K562 (cell line): ENCODE measurements around the gene BCR. TPM values are rescaled to one million over a fixed set of nuclear protein-coding genes. Genes with fewer than 3 reads are reported as not detected.

ENCODE experiments used
- ATAC-seq: fragments of 200-7000 bp; cut with Tn5 transposase; 3 replicates; pipeline ENCODE4 v1.9.1; 2020; ENCODE audit warnings: moderate library complexity
- BruUV-seq: library from RNA; stranded (reverse); fragments of 400-500 nt; replicated peaks from 2 replicates; lab custom pipeline; 2021; lab: Mats Ljungman, UMichigan
- CTCF ChIA-PET: fragments of 300-600 bp; formaldehyde crosslinking; extraction: SDS; loops from one replicate; lab custom pipeline; 2021; ENCODE audit warnings: low intra/inter-chr PET ratio; lab: Yijun Ruan, JAX
- POLR2A ChIA-PET: fragments of 300-600, 350-650 bp; sonication (Branson Sonifier 250); formaldehyde crosslinking; extraction: SDS; loops from one replicate; lab custom pipeline; 2021; ENCODE audit warnings: antibody characterized with exemption, inconsistent platforms; lab: Yijun Ruan, JAX
- DNase-seq, 4 experiments: peaks; one replicate each; pipeline versions ENCODE4 v3.0.0 to v3.0.0-alpha.2; 2011 to 2018; ENCODE audit warnings: low spot score in 3 of 4, mixed read lengths in 3 of 4; ENCODE audit errors: extremely low read depth in 1 of 4
- FAIRE-seq: peaks from 2 replicates; lab custom pipeline; 2011; peaks lifted over from hg19 to GRCh38; lab: Jason Lieb, UNC
- H2AFZ ChIP-seq: 2 replicates; pipeline ENCODE4 v1.6.0; 2011; ENCODE audit warnings: low read depth, low read length, control low read depth, inconsistent platforms
- H3K27ac ChIP-seq: fragments of 200-600 bp; 3 replicates; pipeline ENCODE4 v1.8.0; 2011; ENCODE audit warnings: low read depth, mild to moderate bottlenecking, control low read depth, inconsistent platforms, low read length, moderate library complexity, mixed read lengths; ENCODE audit errors: extremely low read depth
- H3K27me3 ChIP-seq, 2 experiments: fragments of 300-600 bp in 1 of 2; 2 replicates in 1 of 2; 3 replicates in 1 of 2; pipeline versions ENCODE4 v1.6.0 to v1.8.0; 2011; ENCODE audit warnings: inconsistent platforms in 2 of 2, low read length in 2 of 2, mild to moderate bottlenecking in 1 of 2, mixed read lengths in 1 of 2, moderate library complexity in 1 of 2; ENCODE audit not compliant: control insufficient read depth in 2 of 2, insufficient read depth in 2 of 2
- H3K36me3 ChIP-seq: fragments of 300-600 bp; 3 replicates; pipeline ENCODE4 v1.8.0; 2011; ENCODE audit warnings: mild to moderate bottlenecking, low read length, inconsistent platforms; ENCODE audit not compliant: control insufficient read depth, insufficient read depth
- H3K4me1 ChIP-seq, 2 experiments: fragments of 200-600 bp in 1 of 2; replicated peaks in 1 of 2; 2 replicates in 1 of 2; 3 replicates in 1 of 2; pipeline versions ENCODE4 v1.5.1 to v1.8.0; 2011; ENCODE audit warnings: inconsistent platforms in 2 of 2, low read length in 2 of 2, mild to moderate bottlenecking in 1 of 2, mixed read lengths in 1 of 2, moderate library complexity in 1 of 2; ENCODE audit not compliant: control insufficient read depth in 2 of 2, insufficient read depth in 2 of 2
- H3K4me2 ChIP-seq: 2 replicates; pipeline ENCODE4 v1.6.1; 2011; ENCODE audit warnings: low read length, control low read depth, inconsistent platforms, mixed read lengths; ENCODE audit not compliant: insufficient read depth
- H3K4me3 ChIP-seq: fragments of 200-600 bp; sonication (generic), shearing (Covaris generic); 2 replicates; pipeline ENCODE4 v1.5.1; 2016; ENCODE audit warnings: control low read depth, inconsistent platforms
- H3K79me2 ChIP-seq: fragments of 200-600 bp; 3 replicates; pipeline ENCODE4 v1.8.0; 2011; ENCODE audit warnings: low read length, inconsistent platforms; ENCODE audit not compliant: control insufficient read depth, insufficient read depth
- H3K9ac ChIP-seq, 2 experiments: 2 replicates each; pipeline versions ENCODE4 v1.6.0 to v1.6.1; 2011; ENCODE audit warnings: low read depth in 2 of 2, low read length in 2 of 2, control low read depth in 1 of 2, inconsistent platforms in 1 of 2, mild to moderate bottlenecking in 1 of 2, mixed read lengths in 1 of 2; ENCODE audit not compliant: insufficient read depth in 1 of 2
- H3K9me1 ChIP-seq: one replicate; pipeline ENCODE4 v1.6.0; 2011; ENCODE audit warnings: inconsistent platforms, mild to moderate bottlenecking, low read length, moderate library complexity; ENCODE audit not compliant: control insufficient read depth, insufficient read depth
- H3K9me3 ChIP-seq: replicated peaks from 2 replicates; pipeline ENCODE4 v1.5.1; 2011; ENCODE audit warnings: low read depth, low read length, inconsistent platforms; ENCODE audit not compliant: control insufficient read depth, insufficient read depth
- H4K20me1 ChIP-seq: replicated peaks from 2 replicates; pipeline ENCODE4 v1.6.1; 2011; ENCODE audit warnings: low read length, inconsistent platforms, mixed read lengths; ENCODE audit not compliant: control insufficient read depth, insufficient read depth
- PTTG1 ChIP-seq: fragments of 450-650 bp; IDR thresholded peaks from 2 replicates; pipeline ENCODE4 v1.6.1; 2016; ENCODE audit warnings: low read depth, mild to moderate bottlenecking, missing genetic modification characterization, missing compliant biosample characterization
- SMARCA4 ChIP-seq: fragments of 450-650 bp; IDR thresholded peaks from 2 replicates; pipeline ENCODE4 v1.6.1; 2016
- SRSF9 ChIP-seq: fragments of 200-400 bp; formaldehyde crosslinking; IDR thresholded peaks from 2 replicates; pipeline ENCODE4 v1.6.1; 2017; ENCODE audit warnings: low read depth, low read length, borderline replicate concordance
- WGBS: fragments of 100-300 bp; shearing (Covaris generic); methylation state at CpG from one replicate; pipeline ENCODE4 v1.1.6; 2016; ENCODE audit warnings: low coverage, mixed read lengths; ENCODE audit not compliant: insufficient coverage; ENCODE audit errors: missing lambda C conversion rate; 5-methylcytosine and 5-hydroxymethylcytosine counted together
- in situ Hi-C: fragments of 300-500 bp; cut with MboI; formaldehyde crosslinking; loops from 4 replicates; pipeline ENCODE4 v1.15.0; 2018; ENCODE audit warnings: inconsistent platforms, mixed read lengths
- intact Hi-C: fragments of 100-400 bp; cut with micrococcal nuclease; formaldehyde crosslinking; loops from 2 replicates; pipeline ENCODE4 v1.14.2; 2022
- polyA plus RNA-seq, 8 experiments: library from polyadenylated mRNA; depleted of rRNA in 4 of 8; stranded (reverse) in 5 of 8; unstranded in 3 of 8; fragments of >200 nt; fragmentation: Nextera tagmentation in 2 of 8; fragmentation: Illumina TruSeq in 1 of 8; extraction: Ambion mirVana in 2 of 8; extraction: Trizol in 1 of 8; gene quantifications; 2 replicates each; pipeline versions ENCODE4 v1.2.1 to v1.2.3, GENCODE V29; 2011 to 2014; ENCODE audit warnings: inconsistent platforms in 1 of 8, missing spikeins in 1 of 8
- total RNA-seq, 7 experiments: library from RNA; depleted of rRNA in 6 of 7; stranded (reverse); fragments of >200 nt in 6 of 7; fragmentation: Illumina TruSeq in 2 of 7; extraction: Trizol in 2 of 7; gene quantifications; 2 replicates each; pipeline versions ENCODE4 v1.2.1 to v1.2.3, GENCODE V29; 2011 to 2021; ENCODE audit warnings: low replicate concordance in 1 of 7
- TF ChIP-seq, protein P1 (sequence below): sonication (generic); formaldehyde crosslinking; IDR thresholded peaks from 2 replicates; pipeline ENCODE4 v1.8.1; 2023; ENCODE audit warnings: mild to moderate bottlenecking, missing genetic modification reagents
- TF ChIP-seq, protein P2 (sequence below): sonication (generic); formaldehyde crosslinking; IDR thresholded peaks from 2 replicates; pipeline ENCODE4 v1.8.1; 2023; ENCODE audit warnings: mild to moderate bottlenecking, missing genetic modification reagents

The BCR gene
- total and polyA plus RNA-seq, 9 of the 15 experiments (the other 6 are each of a cell fraction or from before 2014, with no cell fraction given), result 0.41 to 150 (median 45.6) TPM

DNA sequence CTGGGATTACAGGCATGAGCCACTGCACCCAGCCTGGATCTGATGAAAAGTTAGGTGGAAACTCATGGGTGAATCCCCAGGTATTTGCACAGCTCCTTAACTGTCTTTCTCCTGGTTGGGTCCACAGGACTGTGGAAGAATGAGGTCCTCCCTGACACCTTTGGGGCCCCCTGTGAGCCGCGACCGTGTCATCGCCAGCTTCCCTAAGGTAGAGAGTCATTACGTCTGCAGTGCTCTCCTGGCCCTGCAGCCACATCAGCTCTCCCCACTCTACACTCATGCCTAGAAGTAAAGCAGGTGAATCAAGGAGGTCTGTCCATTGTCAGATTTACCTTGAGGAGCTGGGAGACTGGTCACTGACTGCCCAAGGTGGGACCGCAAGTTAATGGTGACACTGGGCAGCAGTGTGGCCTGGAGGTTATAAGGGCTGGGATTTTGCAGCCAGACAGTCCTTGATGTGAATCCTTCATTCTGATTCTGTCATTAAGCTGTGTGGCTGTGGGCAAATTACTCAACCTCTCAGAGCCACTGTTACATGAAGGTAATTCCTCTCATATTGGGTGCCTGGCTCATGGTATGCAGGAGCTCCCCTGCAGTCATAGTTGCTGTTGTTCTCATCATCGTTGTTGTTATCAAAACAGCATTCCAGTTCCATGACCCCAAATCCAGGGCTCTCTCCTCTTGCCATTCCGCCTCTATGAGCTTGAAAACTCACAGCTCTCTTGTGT, 33.7 kb upstream of the BCR start:
- TF ChIP-seq SMARCA4 (no peak), SRSF9 (no peak), PTTG1 (no peak)
- TF ChIP-seq, protein P1, sequence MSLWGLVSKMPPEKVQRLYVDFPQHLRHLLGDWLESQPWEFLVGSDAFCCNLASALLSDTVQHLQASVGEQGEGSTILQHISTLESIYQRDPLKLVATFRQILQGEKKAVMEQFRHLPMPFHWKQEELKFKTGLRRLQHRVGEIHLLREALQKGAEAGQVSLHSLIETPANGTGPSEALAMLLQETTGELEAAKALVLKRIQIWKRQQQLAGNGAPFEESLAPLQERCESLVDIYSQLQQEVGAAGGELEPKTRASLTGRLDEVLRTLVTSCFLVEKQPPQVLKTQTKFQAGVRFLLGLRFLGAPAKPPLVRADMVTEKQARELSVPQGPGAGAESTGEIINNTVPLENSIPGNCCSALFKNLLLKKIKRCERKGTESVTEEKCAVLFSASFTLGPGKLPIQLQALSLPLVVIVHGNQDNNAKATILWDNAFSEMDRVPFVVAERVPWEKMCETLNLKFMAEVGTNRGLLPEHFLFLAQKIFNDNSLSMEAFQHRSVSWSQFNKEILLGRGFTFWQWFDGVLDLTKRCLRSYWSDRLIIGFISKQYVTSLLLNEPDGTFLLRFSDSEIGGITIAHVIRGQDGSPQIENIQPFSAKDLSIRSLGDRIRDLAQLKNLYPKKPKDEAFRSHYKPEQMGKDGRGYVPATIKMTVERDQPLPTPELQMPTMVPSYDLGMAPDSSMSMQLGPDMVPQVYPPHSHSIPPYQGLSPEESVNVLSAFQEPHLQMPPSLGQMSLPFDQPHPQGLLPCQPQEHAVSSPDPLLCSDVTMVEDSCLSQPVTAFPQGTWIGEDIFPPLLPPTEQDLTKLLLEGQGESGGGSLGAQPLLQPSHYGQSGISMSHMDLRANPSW (CRISPR knock-in tag), result peak; percentile 82
- TF ChIP-seq, protein P2, sequence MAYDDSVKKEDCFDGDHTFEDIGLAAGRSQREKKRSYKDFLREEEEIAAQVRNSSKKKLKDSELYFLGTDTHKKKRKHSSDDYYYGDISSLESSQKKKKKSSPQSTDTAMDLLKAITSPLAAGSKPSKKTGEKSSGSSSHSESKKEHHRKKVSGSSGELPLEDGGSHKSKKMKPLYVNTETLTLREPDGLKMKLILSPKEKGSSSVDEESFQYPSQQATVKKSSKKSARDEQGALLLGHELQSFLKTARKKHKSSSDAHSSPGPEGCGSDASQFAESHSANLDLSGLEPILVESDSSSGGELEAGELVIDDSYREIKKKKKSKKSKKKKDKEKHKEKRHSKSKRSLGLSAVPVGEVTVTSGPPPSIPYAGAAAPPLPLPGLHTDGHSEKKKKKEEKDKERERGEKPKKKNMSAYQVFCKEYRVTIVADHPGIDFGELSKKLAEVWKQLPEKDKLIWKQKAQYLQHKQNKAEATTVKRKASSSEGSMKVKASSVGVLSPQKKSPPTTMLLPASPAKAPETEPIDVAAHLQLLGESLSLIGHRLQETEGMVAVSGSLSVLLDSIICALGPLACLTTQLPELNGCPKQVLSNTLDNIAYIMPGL (CRISPR knock-in tag), result peak; percentile 51
- in situ Hi-C loops, result no loop called here
- Histone ChIP-seq H3K79me2 (no peaks in the 10 kb centered on the region), H3K4me2 (no peak overlapping the region), H3K36me3 (no peaks in the 10 kb centered on the region), H4K20me1 (peaks cover 72% of the 10 kb centered on the region), H3K9me1 (peaks cover 8% of the 10 kb centered on the region), H3K9me3 (no peaks in the 10 kb centered on the region), H2AFZ (no peak overlapping the region), H3K4me1 (peaks cover 11 to 27% of the 10 kb centered on the region in 2 experiments), H3K27me3 (peaks cover 43 to 57% of the 10 kb centered on the region in 2 experiments), H3K9ac (no peak overlapping the region), H3K4me3 (no peak overlapping the region), H3K27ac (no peak overlapping the region)
- ATAC-seq, result no peak
- no peak for FAIRE-seq
- 12% methylated on average over 8 of the region's 8 CpGs for WGBS
- DNase-seq, result no peak
- ChIA-PET CTCF (no interaction called here), POLR2A (interaction anchor here (0.6 to 86.5 kb wide), 13 partner anchors 10 to 1059 kb away, joined by 3 to 3476 read pairs (median 4); partner anchors contain the start of genes BCR and GNAZ)
- intact Hi-C loops, result no loop called here
- BruUV-seq, result no TSS peak
